ENCODE measurements around the gene PRG3.

Gene PRG3

GRCh38 chr11:57425565-57426438 lies 44.9 kb upstream of the PRG3 start:
- no peak for TF ChIP-seq CTCF (IDR thresholded peaks at IDR 0.05; ENCODE audit: low read length, missing control alignments)

GRCh38 chr11:57424792-57425564 lies 44.0 kb upstream of the PRG3 start:
- no peak for TF ChIP-seq CTCF (IDR thresholded peaks at IDR 0.05; ENCODE audit: low read length, missing control alignments)
- H3K4me3 ChIP-seq (replicated peaks; ENCODE audit: low read depth, low read length), result peak overlapping the region; percentile 4
- peak; percentile 97 for DNase-seq (ENCODE audit: low read depth)

More at GRCh38 chr11:57425565-57426438, 44.9 kb upstream of the PRG3 start:
- peak; percentile 28 for DNase-seq (ENCODE audit: low read depth)
- peak overlapping the region; percentile 48 for H3K4me3 ChIP-seq (replicated peaks; ENCODE audit: low read depth, low read length)

- TF ChIP-seq CTCF (IDR thresholded peaks at IDR 0.05; ENCODE audit: low read length, missing control alignments), result no peak
- peak; percentile 20 for DNase-seq (ENCODE audit: low read depth)
- H3K4me3 ChIP-seq (replicated peaks; ENCODE audit: low read depth, low read length), result peak overlapping the region; percentile 19
These were observed 43.3 kb upstream of the PRG3 start for GRCh38 chr11:57424137-57424791.

- no peak for TF ChIP-seq CTCF (IDR thresholded peaks at IDR 0.05; ENCODE audit: low read length, missing control alignments)
- no peak for DNase-seq (ENCODE audit: low read depth)
- no peak overlapping the region for H3K4me3 ChIP-seq (replicated peaks; ENCODE audit: low read depth, low read length)
These were observed 41.7 kb upstream of the PRG3 start for GRCh38 chr11:57422669-57423068.

- H3K4me3 ChIP-seq (replicated peaks; ENCODE audit: low read depth, low read length), result no peak overlapping the region
- TF ChIP-seq CTCF (IDR thresholded peaks at IDR 0.05; ENCODE audit: low read length, missing control alignments), result no peak
- no peak for DNase-seq (ENCODE audit: low read depth)
These were observed 40.9 kb upstream of the PRG3 start for GRCh38 chr11:57421805-57422204.

- TF ChIP-seq CTCF (IDR thresholded peaks at IDR 0.05; ENCODE audit: low read length, missing control alignments), result no peak
- no peak for DNase-seq (ENCODE audit: low read depth)
These were observed 40.1 kb upstream of the PRG3 start for GRCh38 chr11:57421066-57421465.

More at GRCh38 chr11:57421066-57421465, 40.1 kb upstream of the PRG3 start:
- H3K4me3 ChIP-seq (replicated peaks; ENCODE audit: low read depth, low read length), result no peak overlapping the region
